Activated CD8-positive, alpha-beta memory T cell treated with anti-CD3 and anti-CD28 coated beads for 36 hours (primary cell): Measurements from ENCODE around the gene PSMB8. TPM values are rescaled to one million over a fixed set of nuclear protein-coding genes. Genes with fewer than 3 reads are reported as not detected.

Experiments
- total RNA-seq, 2 experiments: library from RNA; stranded (reverse); gene quantifications; one replicate each; pipeline ENCODE4 v1.2.3, GENCODE V29; 2021

The PSMB8 gene
- total RNA-seq, 2 experiments from 2014 or later, result 295 TPM

Other genes starting within 250 kb of the PSMB8 start
- gene HLA-DQA1, start 206.6 kb downstream of the PSMB8 start, total RNA-seq, result 1 to 10 TPM; 6.9 to 8.7 TPM
- gene HLA-DQB1, start 177.4 kb downstream of the PSMB8 start, total RNA-seq, result 10 to 100 TPM in 1 of 2 experiments, 1 to 10 TPM in 1; 9.5 to 11.6 TPM
- gene HLA-DQA2, start 102.7 kb downstream of the PSMB8 start, total RNA-seq, result under 1 TPM; 0.48 to 0.55 TPM
- under 1 TPM in 1 of 2 experiments, not detected in 1; 0.36 TPM for gene HLA-DQB2, start 80.5 kb downstream of the PSMB8 start, total RNA-seq
- gene HLA-DOB, start 27.0 kb downstream of the PSMB8 start, total RNA-seq, result 1 to 10 TPM in 1 of 2 experiments, under 1 TPM in 1; 0.72 to 1.2 TPM
- 100 to 1,000 TPM; 178 to 199 TPM for gene TAP2, start 5.3 kb downstream of the PSMB8 start, total RNA-seq
- 100 to 1,000 TPM; 296 to 298 TPM for gene TAP1, start 9.7 kb upstream of the PSMB8 start, total RNA-seq
- gene PSMB9, start 10.1 kb upstream of the PSMB8 start, total RNA-seq, result 100 to 1,000 TPM; 206 to 207 TPM
- 1 to 10 TPM; 2.2 to 2.6 TPM for gene HLA-DMB, start 97.0 kb upstream of the PSMB8 start, total RNA-seq
- 10 to 100 TPM in 1 of 2 experiments, 1 to 10 TPM in 1; 9.9 to 11.7 TPM for gene HLA-DMA, start 109.0 kb upstream of the PSMB8 start, total RNA-seq
- gene BRD2, start 124.5 kb upstream of the PSMB8 start, total RNA-seq, result 100 to 1,000 TPM; 327 to 333 TPM
- 1 to 10 TPM; 3.6 to 4.8 TPM for gene HLA-DOA, start 165.5 kb upstream of the PSMB8 start, total RNA-seq
- gene HLA-DPA1, start 229.6 kb upstream of the PSMB8 start, total RNA-seq, result 10 to 100 TPM; 43.5 to 46.9 TPM
- gene HLA-DPB1, start 231.9 kb upstream of the PSMB8 start, total RNA-seq, result 10 to 100 TPM; 10.4 to 10.9 TPM